ENCODE measurements around the gene CCL21.

GRCh38 chr9:34709196-34709978 lies 549 bp downstream of the CCL21 start:
- TF ChIP-seq REST (IDR thresholded peaks at IDR 0.05; ENCODE audit: insufficient read depth in 1 of 2, low read depth in 2 of 2, low read length in 2 of 2) (no peak), POLR2AphosphoS5 (IDR thresholded peaks at IDR 0.05; ENCODE audit: low read depth, low read length) (no peak), SIN3A (IDR thresholded peaks at IDR 0.05; ENCODE audit: borderline replicate concordance, insufficient read depth, low read length) (no peak), TAF1 (IDR thresholded peaks at IDR 0.05; ENCODE audit: borderline replicate concordance, insufficient read depth, low read length) (no peak)

Measured in PFSK-1 (cell line).